HG03432 (cell line): ENCODE measurements around the gene CSNK1D.
"Not testable (repeated sequence)": the region's sequence is repeated elsewhere in the genome, so short reads cannot be mapped to it uniquely, and the experiment has no call there.

Source experiments
- ATAC-seq: cut with Tn5 transposase; IDR thresholded peaks from one replicate; pipeline ENCODE4 v1.9.1; 2021; ENCODE audit warnings: mild to moderate bottlenecking, moderate library complexity; ENCODE audit not compliant: unreplicated experiment

Gene CSNK1D

GRCh38 chr17:82195675-82196672, 77.5 kb downstream of the CSNK1D start:
- ATAC-seq = no peak

DNA sequence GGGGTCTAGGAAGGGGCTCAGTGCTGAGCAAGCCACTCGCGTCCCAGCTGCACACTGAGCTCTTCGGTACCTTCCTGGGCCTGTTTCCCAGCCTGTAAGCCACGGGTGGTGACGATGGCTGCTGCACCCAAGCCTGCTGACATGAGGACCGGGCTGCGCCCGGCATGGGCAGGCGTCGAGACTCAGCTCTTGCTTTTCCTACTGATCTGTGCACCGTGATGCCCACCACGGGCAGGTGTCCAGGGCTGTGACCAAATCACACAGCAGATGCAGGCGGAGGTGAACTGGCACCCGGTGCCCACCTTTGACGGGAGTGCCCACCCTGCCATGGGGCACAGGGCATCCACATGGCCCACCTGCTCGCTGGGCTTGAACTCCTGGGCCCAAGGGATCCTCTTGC, 78.7 kb downstream of the CSNK1D start:
- ATAC-seq = no peak

- no peak for ATAC-seq
These were observed 79.8 kb downstream of the CSNK1D start for GRCh38 chr17:82193520-82194220.

- ATAC-seq = not testable (repeated sequence)
These were observed 80.5 kb downstream of the CSNK1D start for GRCh38 chr17:82193050-82193449.
